Body of pancreas (tissue), 4 donors: ENCODE data around the gene BBOF1.

Source experiments
- POLR2A ChIP-seq, 3 donors: fragments of 450-650 bp; IDR thresholded peaks; one replicate each; pipeline ENCODE4 v1.6.1; 2016; ENCODE audit warnings: antibody characterized with exemption in 3 of 3, mild to moderate bottlenecking in 2 of 3
- TF ChIP-seq, protein P1 (sequence below), 7 experiments: fragments of 450-650 bp in 4 of 7; fragments of 200-600 bp in 3 of 7; sonication (generic) in 3 of 7; IDR thresholded peaks; one replicate each; pipeline ENCODE4 v1.5.1; 2016 to 2019; ENCODE audit warnings: antibody characterized with exemption in 7 of 7

- no peak for TF ChIP-seq POLR2A (IDR thresholded peaks at IDR 0.05)
- TF ChIP-seq, protein P1, sequence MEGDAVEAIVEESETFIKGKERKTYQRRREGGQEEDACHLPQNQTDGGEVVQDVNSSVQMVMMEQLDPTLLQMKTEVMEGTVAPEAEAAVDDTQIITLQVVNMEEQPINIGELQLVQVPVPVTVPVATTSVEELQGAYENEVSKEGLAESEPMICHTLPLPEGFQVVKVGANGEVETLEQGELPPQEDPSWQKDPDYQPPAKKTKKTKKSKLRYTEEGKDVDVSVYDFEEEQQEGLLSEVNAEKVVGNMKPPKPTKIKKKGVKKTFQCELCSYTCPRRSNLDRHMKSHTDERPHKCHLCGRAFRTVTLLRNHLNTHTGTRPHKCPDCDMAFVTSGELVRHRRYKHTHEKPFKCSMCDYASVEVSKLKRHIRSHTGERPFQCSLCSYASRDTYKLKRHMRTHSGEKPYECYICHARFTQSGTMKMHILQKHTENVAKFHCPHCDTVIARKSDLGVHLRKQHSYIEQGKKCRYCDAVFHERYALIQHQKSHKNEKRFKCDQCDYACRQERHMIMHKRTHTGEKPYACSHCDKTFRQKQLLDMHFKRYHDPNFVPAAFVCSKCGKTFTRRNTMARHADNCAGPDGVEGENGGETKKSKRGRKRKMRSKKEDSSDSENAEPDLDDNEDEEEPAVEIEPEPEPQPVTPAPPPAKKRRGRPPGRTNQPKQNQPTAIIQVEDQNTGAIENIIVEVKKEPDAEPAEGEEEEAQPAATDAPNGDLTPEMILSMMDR (IDR thresholded peaks at IDR 0.05) = no peak
These were observed 62.3 kb downstream of the BBOF1 start for GRCh38 chr14:74081491-74081890.
